ENCODE measurements around the gene SLC10A7.

The SLC10A7 gene

GRCh38 chr4:146521541-146522097 is at the start of gene SLC10A7:
Gene SLC10A7 (minus strand): TSS chr4:146521940. CDS start chr4:146521717, 223 bp downstream.
- DNase-seq, result peak; percentile 71

- no peak for DNase-seq
Observed at GRCh38 chr4:146567396-146567795, 45.7 kb upstream of the SLC10A7 start.

DNA sequence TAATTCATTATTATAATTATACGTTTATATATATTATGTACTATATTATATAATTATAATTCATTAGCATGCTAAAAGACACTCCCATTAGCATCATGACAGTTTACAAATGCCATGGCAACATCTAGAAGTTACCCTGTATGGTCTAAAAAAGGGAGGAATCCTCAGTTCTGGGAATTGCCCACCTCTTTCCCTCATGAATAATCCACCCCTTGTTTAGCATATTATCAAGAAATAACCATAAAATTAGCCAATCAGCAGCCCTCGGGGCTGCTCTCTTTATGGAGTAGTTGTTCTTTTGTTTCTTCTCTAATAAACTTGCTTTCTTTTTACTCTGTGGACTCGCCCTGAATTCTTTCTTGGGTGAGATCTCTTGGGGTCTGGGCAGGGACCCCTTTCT is 42.8 kb upstream of the SLC10A7 start:
- no peak for DNase-seq

- no peak for DNase-seq
Observed at GRCh38 chr4:146550161-146550560, 28.4 kb upstream of the SLC10A7 start.

- no peak for DNase-seq
Observed at GRCh38 chr4:146548443-146548842, 26.7 kb upstream of the SLC10A7 start.

DNA sequence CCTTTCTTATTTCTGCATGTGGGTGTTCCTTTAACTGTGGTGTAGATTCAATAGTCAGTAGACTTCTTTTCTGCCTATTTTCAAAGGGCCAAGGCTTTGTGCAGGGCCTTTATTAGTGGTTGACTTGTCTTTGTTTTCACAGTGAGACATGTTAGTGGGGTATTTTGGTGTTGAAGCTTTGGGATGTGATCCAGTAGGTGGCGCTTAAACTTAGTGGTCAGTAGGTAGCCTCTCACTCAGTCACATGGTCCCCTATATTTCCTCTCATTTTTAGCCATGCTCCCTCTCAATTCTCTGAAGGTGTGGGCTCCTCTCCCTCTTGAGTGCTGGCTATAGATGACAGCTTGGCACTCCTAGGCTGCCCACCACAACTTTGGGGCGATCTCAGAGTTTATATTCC is 23.4 kb upstream of the SLC10A7 start:
- DNase-seq, result peak; percentile 22

DNA sequence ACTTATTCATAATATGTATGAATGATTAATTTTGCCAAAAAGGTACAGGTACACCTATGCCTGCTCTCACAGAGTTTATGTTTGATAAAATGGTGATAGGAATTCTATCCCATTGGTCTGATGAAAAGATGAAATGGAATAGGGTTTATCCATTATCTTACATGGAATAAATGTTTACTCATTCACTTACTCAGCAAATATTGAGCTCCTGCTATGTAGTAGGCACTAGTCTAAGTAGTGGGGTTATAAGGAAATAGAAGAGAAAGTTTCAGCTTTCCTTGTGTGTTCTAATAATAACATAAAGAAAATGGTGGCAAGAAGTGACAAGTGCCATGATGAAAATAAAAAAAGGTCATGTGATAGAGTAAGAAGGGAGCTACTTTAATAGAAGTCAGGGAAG is 12.4 kb upstream of the SLC10A7 start:
- DNase-seq, result no peak

- no peak for DNase-seq
Observed at GRCh38 chr4:146525754-146526153, 4.0 kb upstream of the SLC10A7 start.

GRCh38 chr4:146524663-146525062 is 2.9 kb upstream of the SLC10A7 start:
- no peak for DNase-seq

DNA sequence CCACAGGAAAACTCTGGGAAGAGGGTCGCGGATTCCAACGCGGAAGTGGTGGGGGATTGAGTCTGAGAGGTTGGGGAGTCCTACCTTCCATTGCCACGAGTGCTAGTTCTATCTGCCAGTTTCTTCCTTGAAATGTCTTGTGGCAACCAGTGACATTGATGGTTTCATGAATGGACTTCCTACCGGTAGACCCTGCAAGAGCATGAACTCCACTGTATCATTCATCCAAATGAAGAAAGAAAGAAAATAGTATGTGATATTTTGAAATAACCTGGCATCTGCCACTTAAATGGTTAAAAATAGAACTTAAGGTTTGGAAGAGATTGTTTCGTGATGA is 1.1 kb upstream of the SLC10A7 start:
- DNase-seq, result no peak

DNA sequence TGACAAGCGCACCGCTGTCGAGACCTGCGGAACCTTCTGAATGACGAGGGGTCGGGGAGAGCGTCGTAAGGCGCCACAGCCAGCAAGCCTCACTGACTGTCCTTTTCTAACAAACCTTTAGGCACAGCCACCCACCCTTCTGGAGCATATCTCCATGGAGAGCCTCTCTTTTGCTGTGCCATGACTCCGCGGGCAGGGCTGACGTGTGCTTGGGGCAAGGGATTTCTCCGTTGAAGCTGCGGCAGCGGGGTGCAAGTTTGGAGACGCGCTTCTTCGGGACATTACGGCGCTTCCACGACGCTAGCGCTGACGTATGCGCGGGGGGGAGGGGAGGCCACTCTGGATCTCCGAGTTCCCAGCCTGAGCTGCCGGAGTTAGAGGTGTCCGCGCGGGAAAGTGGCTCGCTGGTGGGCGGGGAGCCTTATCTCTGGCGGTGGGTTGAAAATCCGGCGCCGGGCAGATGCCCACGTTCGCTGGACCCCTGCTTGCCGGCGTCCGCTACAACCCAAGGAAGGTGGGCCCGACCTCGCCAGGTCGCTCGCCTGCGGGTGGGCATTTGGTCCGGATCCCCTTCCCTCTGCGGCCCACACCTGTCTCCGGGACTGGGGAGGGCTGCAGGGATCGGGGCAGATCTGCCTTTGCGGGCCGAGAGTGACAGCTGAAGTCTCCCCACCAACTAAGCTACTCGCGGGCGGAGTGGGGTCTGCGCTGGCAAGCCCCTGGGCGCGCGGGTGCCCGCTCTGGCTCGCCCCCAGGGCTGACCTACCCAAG is 543 bp upstream of the SLC10A7 start:
- DNase-seq, result peak; percentile 85

GRCh38 chr4:146520896-146521540 is 722 bp downstream of the SLC10A7 start:
- peak; percentile 25 for DNase-seq

- DNase-seq, result no peak
Observed at GRCh38 chr4:146514651-146515357, 6.9 kb downstream of the SLC10A7 start.

GRCh38 chr4:146513548-146513947 is 8.2 kb downstream of the SLC10A7 start:
- DNase-seq, result no peak

- no peak for DNase-seq
Observed at GRCh38 chr4:146511381-146511780, 10.4 kb downstream of the SLC10A7 start.

- DNase-seq, result no peak
Observed at GRCh38 chr4:146510942-146511341, 10.8 kb downstream of the SLC10A7 start.

- DNase-seq, result no peak
Observed at GRCh38 chr4:146508229-146508939, 13.4 kb downstream of the SLC10A7 start.

DNA sequence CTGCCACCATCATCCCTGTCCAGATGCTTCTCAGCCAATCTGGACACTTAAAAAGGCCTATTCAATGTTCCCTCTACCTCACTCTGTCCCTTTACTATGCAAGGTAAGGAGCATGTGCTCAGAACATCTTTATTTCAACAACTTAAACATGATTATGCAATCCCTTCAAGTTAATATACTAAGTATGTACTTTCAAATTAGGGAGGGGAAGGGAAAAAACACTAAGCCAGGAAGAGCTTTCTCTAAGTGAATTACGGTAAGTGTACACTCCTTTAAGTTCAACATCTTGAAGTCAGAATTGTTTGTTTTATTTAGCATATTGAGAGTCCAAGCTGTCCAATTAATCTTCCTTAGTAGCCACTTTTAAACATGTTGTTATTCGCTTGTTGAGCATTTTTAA is 14.1 kb downstream of the SLC10A7 start:
- DNase-seq, result no peak

- DNase-seq, result no peak
Observed at GRCh38 chr4:146506272-146506671, 15.5 kb downstream of the SLC10A7 start.

- DNase-seq, result no peak
Observed at GRCh38 chr4:146500216-146500615, 21.5 kb downstream of the SLC10A7 start.

- DNase-seq, result no peak
Observed at GRCh38 chr4:146498291-146498690, 23.4 kb downstream of the SLC10A7 start.

GRCh38 chr4:146495269-146495668 is 26.5 kb downstream of the SLC10A7 start:
- no peak for DNase-seq

DNA sequence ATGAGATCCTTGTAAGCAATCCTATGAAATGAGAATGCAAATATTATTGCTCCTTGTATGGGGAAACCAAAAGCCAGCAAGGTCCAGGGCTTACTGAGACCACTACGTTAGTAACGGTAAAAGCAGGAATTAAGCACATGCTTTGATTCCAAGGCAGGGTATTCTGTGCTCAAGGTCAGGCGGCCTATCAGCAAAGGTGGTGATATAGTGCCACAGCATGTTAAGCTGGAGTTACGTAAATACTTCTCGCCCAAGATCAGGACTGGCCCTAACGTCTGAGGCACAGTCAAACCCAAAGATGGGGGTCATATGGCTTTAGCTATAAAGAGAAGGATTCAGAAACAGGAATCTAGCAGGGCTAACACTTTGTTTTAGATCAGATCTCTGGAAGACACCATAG is 27.6 kb downstream of the SLC10A7 start:
- DNase-seq, result no peak
